Ishikawa (cell line): ENCODE results near the gene LPAR1.

ENCODE experiments used
- CEBPB ChIP-seq: IDR thresholded peaks from 2 replicates; pipeline ENCODE4 v1.6.1; 2012
- EP300 ChIP-seq: IDR thresholded peaks from 2 replicates; pipeline ENCODE4 v1.6.1; 2012; ENCODE audit warnings: borderline replicate concordance
- FOXM1 ChIP-seq: IDR thresholded peaks from 2 replicates; pipeline ENCODE4 v1.6.1; 2012; ENCODE audit warnings: low read depth, borderline replicate concordance
- RAD21 ChIP-seq: IDR thresholded peaks from 2 replicates; pipeline ENCODE4 v1.6.1; 2012; ENCODE audit warnings: low read depth
- REST ChIP-seq: IDR thresholded peaks from 2 replicates; pipeline ENCODE4 v1.6.1; 2012; ENCODE audit warnings: low read depth, mild to moderate bottlenecking
- TAF1 ChIP-seq: IDR thresholded peaks from 2 replicates; pipeline ENCODE4 v1.6.1; 2012; ENCODE audit warnings: low read depth, mild to moderate bottlenecking
- TCF12 ChIP-seq: IDR thresholded peaks from 2 replicates; pipeline ENCODE4 v1.6.1; 2012; ENCODE audit warnings: low read depth
- USF1 ChIP-seq: IDR thresholded peaks from 2 replicates; pipeline ENCODE4 v1.6.1; 2012
- ZBTB7A ChIP-seq: IDR thresholded peaks from 2 replicates; pipeline ENCODE4 v1.6.1; 2012; ENCODE audit warnings: low read depth

- TF ChIP-seq EP300 (no peak), ZBTB7A (no peak), RAD21 (no peak), CEBPB (no peak), TAF1 (no peak), FOXM1 (no peak), USF1 (no peak), TCF12 (no peak), REST (no peak)
These were observed 62.3 kb downstream of the LPAR1 start for GRCh38 chr9:110975969-110976368.
